COLO668 (cell line): Measurements from ENCODE around the gene PPP2R5A.
"Not testable (repeated sequence)": the region's sequence is repeated elsewhere in the genome, so short reads cannot be mapped to it uniquely, and the experiment has no call there.

ENCODE experiments used
- DNase-seq: peaks from one replicate; lab custom pipeline; 2025; ENCODE audit not compliant: unreplicated experiment; lab: John Stamatoyannopoulos, UW

PPP2R5A gene

DNA sequence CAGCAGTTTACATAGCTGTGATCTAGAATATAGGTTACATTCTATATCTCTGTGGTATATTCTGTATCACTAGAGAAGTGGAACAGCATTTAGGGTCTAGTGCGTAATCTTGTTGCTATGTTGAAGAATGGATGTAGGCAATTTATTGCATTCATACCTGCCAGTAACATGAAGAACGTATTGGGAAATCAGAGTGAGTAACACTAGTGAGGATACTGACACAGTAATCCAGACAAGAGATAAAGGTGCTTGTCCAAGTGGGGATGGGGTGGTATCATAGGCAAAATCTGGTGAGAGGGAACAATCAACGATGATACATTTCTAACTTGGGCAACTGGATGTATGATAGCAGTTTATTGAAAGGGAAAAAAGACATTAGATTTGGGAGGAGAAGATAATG is 9.8 kb downstream of the PPP2R5A start:
- no peak for DNase-seq

DNA sequence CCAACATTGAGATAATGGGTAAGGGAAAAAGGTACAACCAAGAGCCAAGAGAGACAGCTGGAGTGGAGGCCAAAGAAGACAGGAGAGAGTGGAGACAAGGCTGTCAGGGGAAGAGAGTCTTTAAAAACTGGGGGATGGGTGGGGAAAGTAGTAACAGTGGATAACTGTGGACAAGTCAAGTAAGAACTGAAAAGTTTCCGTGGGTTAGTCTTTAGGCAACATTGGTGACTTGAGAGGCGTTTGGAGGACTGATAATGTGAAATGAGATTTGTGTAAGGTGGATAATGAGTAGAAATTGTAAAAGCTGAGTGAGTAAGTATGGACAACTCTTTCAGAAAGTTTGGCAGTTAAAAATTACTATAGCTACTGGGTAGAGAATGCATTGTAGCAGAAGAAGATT is 10.4 kb downstream of the PPP2R5A start:
- no peak for DNase-seq

- no peak for DNase-seq
Observed at GRCh38 chr1:212297338-212297737, 12.1 kb downstream of the PPP2R5A start.

DNA sequence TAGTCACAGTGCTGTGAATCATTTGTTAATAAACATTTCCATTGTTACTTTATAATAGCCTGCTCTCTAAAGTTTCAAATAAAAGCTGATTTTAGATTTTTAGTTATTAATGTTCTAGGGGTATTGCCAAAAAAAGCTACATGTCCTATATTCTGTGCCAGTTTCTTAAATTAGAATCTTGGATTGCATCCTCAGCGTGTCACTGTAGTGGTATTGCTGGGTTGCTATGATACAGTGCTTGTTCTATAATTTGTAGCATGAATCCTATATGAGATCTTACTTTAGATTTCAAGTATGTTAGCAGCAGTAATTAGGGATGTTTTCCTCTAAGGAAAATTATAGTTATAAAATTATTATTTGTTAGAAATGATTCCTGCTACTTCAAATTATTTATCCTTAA is 16.4 kb downstream of the PPP2R5A start:
- DNase-seq = no peak

GRCh38 chr1:212302745-212303383 is 17.7 kb downstream of the PPP2R5A start:
- DNase-seq = no peak

DNA sequence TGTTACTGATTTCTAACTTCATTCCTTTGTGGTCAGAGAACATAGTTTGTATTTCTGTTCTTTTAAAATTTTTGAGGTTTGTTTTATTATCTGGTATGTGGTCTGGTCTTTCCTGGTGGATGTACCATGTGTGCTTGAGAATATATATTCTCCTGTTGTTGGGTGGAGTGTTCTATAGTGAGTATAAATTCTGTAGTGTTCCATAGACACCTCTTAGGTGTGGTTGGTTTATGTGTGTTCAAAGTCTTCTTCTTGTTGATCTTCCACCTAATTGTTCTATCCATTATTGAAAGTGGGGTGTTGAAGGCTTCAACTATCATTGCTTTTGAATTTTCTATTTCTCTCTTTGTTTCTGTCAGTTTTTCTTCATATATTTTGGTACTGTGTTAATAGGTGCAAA is 20.1 kb downstream of the PPP2R5A start:
- DNase-seq = no peak

DNA sequence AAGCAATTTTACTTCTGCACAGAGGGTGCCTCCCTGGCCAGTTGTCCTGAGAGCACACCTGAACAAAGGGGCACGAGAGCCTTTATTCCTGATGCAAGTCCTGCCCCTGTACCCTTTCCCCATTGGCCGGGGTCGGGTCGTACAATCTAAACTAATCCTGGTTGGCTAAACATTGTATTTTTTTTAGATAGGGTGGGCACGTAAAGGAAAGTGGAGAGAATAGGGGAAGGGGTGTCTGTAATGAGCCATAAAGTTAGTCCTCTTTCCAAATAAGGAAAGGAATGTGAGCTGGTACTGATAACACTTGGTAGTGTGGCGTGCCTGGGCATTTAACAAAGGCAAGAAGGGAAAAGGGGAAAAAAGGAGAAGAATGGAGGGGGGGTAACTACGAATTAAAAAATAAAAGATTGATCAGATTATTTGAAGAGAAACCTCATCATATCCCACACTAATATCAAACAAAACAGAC is 20.8 kb downstream of the PPP2R5A start:
- not testable (repeated sequence) for DNase-seq

- no peak for DNase-seq
Observed at GRCh38 chr1:212309967-212310366, 24.8 kb downstream of the PPP2R5A start.

- no peak for DNase-seq
Observed at GRCh38 chr1:212310383-212310782, 25.2 kb downstream of the PPP2R5A start.

GRCh38 chr1:212311836-212312497 is 26.8 kb downstream of the PPP2R5A start:
- no peak for DNase-seq

DNA sequence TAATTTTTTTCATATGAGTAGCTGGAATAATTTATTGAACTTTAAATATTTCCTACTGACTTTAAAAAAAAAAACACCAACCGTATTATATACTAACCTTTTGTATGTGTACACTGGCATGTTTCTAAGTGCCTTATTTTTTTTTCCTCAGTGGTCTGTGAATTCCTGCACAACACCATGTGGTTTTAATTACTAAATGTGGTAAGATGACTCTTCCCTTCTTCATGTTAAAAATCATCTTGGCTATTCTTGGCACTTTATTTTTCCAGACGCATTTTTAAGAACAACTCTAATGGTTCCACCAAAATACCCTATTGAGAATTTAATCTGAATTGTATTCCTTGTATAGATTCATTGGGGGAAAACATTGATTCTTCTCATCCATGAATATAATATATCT is 28.4 kb downstream of the PPP2R5A start:
- no peak for DNase-seq

GRCh38 chr1:212315184-212315583 is 30.0 kb downstream of the PPP2R5A start:
- DNase-seq = no peak

DNA sequence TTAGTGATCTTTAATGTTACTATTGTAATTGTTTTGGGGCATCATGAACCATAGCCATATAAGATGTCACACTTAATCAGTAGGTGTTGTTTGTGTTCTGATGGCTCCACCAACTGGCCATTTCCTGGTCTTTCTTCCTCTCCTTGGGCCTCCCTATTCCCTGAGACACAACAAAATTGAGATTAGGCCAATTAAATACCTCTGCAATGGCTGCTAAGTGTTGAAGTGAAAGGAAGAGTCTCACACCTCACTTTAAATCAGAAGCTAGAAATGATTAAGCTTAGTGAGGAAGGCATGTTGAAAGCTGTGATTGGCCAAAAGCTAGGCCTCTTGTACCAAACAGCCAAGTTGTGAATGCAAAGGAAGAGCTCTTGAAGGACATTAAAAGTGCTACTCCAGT is 30.7 kb downstream of the PPP2R5A start:
- no peak for DNase-seq

DNA sequence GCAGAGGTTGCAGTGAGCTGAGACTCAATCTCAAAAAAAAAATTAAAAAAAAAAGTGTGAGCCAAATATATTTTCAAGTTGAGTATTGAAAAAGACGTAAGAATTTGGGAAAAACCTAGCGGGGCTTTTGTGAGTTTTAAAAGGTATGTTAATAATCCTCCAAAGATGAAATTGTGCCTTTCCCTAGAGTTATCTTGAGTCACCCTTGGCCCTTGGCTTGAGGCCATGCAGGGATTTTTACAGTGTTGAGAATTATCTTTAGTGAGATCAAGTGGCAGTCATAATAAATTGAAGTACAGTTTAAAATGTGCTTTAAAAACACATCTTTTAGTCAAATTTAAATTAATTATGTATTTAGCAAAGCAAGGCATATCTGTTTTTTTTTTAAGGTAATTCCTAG is 32.7 kb downstream of the PPP2R5A start:
- DNase-seq = no peak

DNA sequence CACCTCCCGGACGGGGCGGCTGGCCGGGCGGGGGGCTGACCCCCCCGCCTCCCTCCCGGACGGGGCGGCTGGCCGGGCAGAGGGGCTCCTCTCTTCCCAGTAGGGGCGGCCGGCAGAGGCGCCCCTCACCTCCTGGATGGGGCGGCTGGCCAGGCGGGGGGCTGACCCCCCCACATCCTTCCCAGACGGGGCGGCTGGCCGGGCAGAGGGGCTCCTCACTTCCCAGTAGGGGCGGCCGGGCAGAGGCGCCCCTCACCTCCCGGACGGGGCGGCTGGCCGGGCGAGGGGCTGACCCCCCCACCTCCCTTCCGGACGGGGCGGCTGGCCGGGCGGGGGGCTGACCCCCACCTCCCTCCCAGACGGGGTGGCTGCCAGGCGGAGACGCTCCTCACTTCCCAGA is 35.8 kb downstream of the PPP2R5A start:
- not testable (repeated sequence) for DNase-seq

DNA sequence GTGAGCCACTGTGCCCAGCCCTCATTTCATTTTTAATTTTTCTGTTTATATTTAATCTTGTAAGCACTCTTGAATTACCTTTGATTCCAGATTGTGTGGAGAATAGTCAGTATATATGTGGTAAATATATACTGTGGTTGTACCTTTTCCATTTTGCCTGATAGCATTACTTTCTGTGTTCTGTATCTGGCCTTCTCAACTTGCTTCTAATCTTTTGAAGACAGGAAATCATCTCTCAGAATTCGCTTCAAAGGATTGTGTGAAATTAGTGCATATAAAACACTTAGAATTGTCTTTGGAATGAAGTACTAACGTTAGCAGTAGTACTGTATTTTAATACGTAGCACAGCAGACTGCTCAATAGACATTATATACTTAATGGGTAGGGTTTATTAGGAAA is 37.9 kb downstream of the PPP2R5A start:
- DNase-seq = no peak

- DNase-seq = no peak
Observed at GRCh38 chr1:212326541-212326940, 41.3 kb downstream of the PPP2R5A start.

DNA sequence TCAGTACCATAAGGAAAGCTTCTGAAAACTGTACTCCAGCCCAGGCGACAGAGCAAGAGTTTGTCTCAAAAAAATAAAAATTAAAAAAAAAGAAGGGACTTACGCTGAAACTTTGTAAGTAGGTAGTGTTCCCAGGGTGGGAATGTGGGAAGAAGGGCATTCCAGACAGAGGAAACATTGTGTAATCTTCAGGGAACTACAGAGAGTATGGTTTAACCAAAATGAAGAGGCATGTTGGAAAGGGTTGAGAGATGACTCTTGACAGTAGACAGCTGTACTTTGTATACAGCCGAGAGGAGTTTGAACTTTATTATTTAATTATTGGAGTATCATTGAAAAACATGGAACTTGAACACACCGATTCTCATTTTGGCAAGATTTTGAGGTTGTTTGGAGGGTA is 43.0 kb downstream of the PPP2R5A start:
- no peak for DNase-seq

- DNase-seq = no peak
Observed at GRCh38 chr1:212329105-212329504, 43.9 kb downstream of the PPP2R5A start.

DNA sequence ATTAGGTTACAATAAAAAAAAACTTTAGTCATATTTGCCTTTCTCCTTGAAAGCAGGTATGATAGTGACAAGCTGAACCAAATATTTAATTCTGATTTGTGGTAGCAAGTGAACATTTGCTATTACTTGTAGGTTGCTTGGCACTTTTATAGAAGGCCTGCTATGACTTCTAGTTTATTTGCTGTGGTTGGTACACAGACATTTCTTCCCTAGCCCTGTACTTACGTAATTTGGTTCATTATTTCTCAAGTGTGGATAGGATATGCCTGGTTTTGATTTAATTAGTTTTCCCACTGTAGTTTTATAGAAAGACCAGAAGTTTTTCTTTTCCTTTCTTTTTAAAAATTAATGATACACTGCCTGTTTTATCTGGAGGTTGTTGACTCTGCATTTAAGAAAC is 55.9 kb downstream of the PPP2R5A start:
- DNase-seq = no peak

DNA sequence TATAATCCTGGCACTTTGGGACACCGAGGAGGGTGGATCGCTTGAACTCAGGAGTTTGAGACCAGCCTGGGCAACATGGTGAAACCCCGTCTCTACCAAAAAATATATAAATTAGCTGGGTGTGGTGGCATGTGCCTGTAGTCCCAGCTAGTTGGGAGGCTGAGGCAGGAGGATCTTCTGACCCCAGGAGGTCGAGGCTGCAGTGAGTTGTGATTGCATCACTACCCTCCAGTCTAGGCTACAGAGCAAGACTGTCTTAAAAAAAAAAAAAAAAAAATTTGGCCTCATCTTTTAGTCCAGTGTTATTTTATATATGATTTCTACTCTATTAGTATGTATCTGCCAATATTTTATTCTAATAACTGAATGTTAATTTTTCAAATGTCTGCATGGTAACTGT is 59.7 kb downstream of the PPP2R5A start:
- DNase-seq = no peak

GRCh38 chr1:212346601-212347000 is 61.4 kb downstream of the PPP2R5A start:
- no peak for DNase-seq
